Neural crest cell (in vitro differentiated cells): ENCODE data around the gene EBLN2. TPM values are rescaled to one million over a fixed set of nuclear protein-coding genes. Genes with fewer than 3 reads are reported as not detected.

Source experiments
- DNase-seq: peaks from one replicate; pipeline ENCODE4 v3.0.0; 2021; ENCODE audit warnings: low read depth, mixed read lengths, low spot score
- H3K27ac Mint-ChIP-seq: one replicate; pipeline ENCODE4 v1.8.0; 2021; ENCODE audit warnings: mild to moderate bottlenecking, mixed read lengths; ENCODE audit not compliant: unreplicated experiment
- H3K27me3 Mint-ChIP-seq: 2 replicates; pipeline ENCODE4 v1.8.0; 2021; ENCODE audit warnings: low read depth, mild to moderate bottlenecking, mixed read lengths
- H3K36me3 Mint-ChIP-seq: 2 replicates; pipeline ENCODE4 v1.8.0; 2021; ENCODE audit warnings: low read depth, mild to moderate bottlenecking, mixed read lengths
- H3K4me1 Mint-ChIP-seq: 2 replicates; pipeline ENCODE4 v1.8.0; 2021; ENCODE audit warnings: mixed read lengths
- H3K4me3 Mint-ChIP-seq: one replicate; pipeline ENCODE4 v1.8.0; 2021; ENCODE audit warnings: mild to moderate bottlenecking, mixed read lengths
- H3K9me3 Mint-ChIP-seq: 2 replicates; pipeline ENCODE4 v1.8.0; 2021; ENCODE audit warnings: mixed read lengths
- CTCF ChIP-seq: fragments of 200-600 bp; sonication (generic); conservative IDR thresholded peaks from 2 replicates; pipeline ENCODE4 v1.5.0; 2021; ENCODE audit warnings: antibody characterized with exemption, mild to moderate bottlenecking
- total RNA-seq: library from RNA; stranded (reverse); gene quantifications from 2 replicates; pipeline ENCODE4 v1.2.1, GENCODE V29; 2021

Gene EBLN2
- total RNA-seq, 1 donor from 2014 or later = 7.0 TPM

- H3K4me3 Mint-ChIP-seq = no peak overlapping the region
- H3K36me3 Mint-ChIP-seq = peaks cover 4% of the 10 kb centered on the region
- no peaks in the 10 kb centered on the region for H3K27me3 Mint-ChIP-seq
- H3K9me3 Mint-ChIP-seq = no peaks in the 10 kb centered on the region
- H3K27ac Mint-ChIP-seq = no peak overlapping the region
- H3K4me1 Mint-ChIP-seq = peaks cover 23% of the 10 kb centered on the region
- DNase-seq = no peak
- TF ChIP-seq CTCF = no peak
These were observed 15.3 kb upstream of the EBLN2 start for GRCh38 chr3:73046195-73046594.

- H3K4me1 Mint-ChIP-seq = peaks cover 9% of the 10 kb centered on the region
- DNase-seq = no peak
- H3K4me3 Mint-ChIP-seq = no peak overlapping the region
- peaks cover 4% of the 10 kb centered on the region for H3K36me3 Mint-ChIP-seq
- H3K9me3 Mint-ChIP-seq = no peaks in the 10 kb centered on the region
- TF ChIP-seq CTCF = no peak
- H3K27ac Mint-ChIP-seq = no peak overlapping the region
- H3K27me3 Mint-ChIP-seq = no peaks in the 10 kb centered on the region
These were observed 12.1 kb upstream of the EBLN2 start for GRCh38 chr3:73049319-73049718.

GRCh38 chr3:73052857-73053256 is 8.6 kb upstream of the EBLN2 start:
- peaks cover 4% of the 10 kb centered on the region for H3K36me3 Mint-ChIP-seq
- no peaks in the 10 kb centered on the region for H3K9me3 Mint-ChIP-seq
- no peak for TF ChIP-seq CTCF
- H3K4me3 Mint-ChIP-seq = no peak overlapping the region
- DNase-seq = no peak
- no peaks in the 10 kb centered on the region for H3K27me3 Mint-ChIP-seq
- peaks cover 11% of the 10 kb centered on the region for H3K4me1 Mint-ChIP-seq
- H3K27ac Mint-ChIP-seq = no peak overlapping the region

- H3K27ac Mint-ChIP-seq = no peak overlapping the region
These were observed 5.9 kb upstream of the EBLN2 start for GRCh38 chr3:73055583-73055982.

GRCh38 chr3:73056014-73056844 is 5.2 kb upstream of the EBLN2 start:
- TF ChIP-seq CTCF = peak; percentile 72
- H3K27me3 Mint-ChIP-seq = no peaks in the 10 kb centered on the region
- no peak overlapping the region for H3K4me3 Mint-ChIP-seq
- H3K9me3 Mint-ChIP-seq = no peaks in the 10 kb centered on the region
- peaks cover 11% of the 10 kb centered on the region for H3K4me1 Mint-ChIP-seq
- H3K27ac Mint-ChIP-seq = no peak overlapping the region
- DNase-seq = no peak
- H3K36me3 Mint-ChIP-seq = no peaks in the 10 kb centered on the region

More at GRCh38 chr3:73055583-73055982, 5.9 kb upstream of the EBLN2 start:
- no peaks in the 10 kb centered on the region for H3K27me3 Mint-ChIP-seq
- H3K4me3 Mint-ChIP-seq = no peak overlapping the region
- no peaks in the 10 kb centered on the region for H3K9me3 Mint-ChIP-seq
- TF ChIP-seq CTCF = no peak
- DNase-seq = no peak
- no peaks in the 10 kb centered on the region for H3K36me3 Mint-ChIP-seq
- peaks cover 11% of the 10 kb centered on the region for H3K4me1 Mint-ChIP-seq
